Tibial nerve (tissue), 3 donors: ENCODE data around the gene ARL4D.

Experiments
- CTCF ChIP-seq, 5 experiments: fragments of 200-600 bp in 3 of 5; fragments of 450-650 bp in 2 of 5; sonication (generic) in 3 of 5; IDR thresholded peaks; one replicate each; pipeline ENCODE4 v1.5.1; 2016 to 2019; ENCODE audit warnings: antibody characterized with exemption in 5 of 5, mild to moderate bottlenecking in 3 of 5, moderate library complexity in 2 of 5
- POLR2A ChIP-seq, 2 donors: fragments of 450-650 bp; IDR thresholded peaks; one replicate each; pipeline ENCODE4 v1.6.1; 2017; ENCODE audit warnings: antibody characterized with exemption in 2 of 2, mild to moderate bottlenecking in 2 of 2, moderate library complexity in 2 of 2

DNA sequence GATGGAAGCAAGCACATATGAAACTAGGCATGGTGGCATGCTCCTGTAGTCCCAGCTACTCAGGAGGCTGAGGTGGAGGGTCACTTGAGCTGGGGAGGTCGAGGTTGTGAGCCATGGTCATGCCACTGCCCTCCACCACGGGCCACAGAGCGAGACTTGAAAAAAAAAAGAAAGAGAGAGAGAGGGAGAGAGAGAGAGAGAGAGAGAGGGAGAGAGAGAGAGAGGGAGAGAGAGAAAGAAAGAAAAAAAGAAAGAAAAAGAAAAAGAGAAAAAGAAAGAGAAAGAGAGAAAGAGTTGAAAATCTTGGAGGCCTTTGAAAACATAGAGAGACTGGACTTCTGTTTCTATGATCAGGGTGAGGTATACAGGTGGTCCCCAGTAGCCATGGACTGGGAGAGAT, 15.4 kb upstream of the ARL4D start:
- TF ChIP-seq CTCF (IDR thresholded peaks at IDR 0.05) (no peak), POLR2A (IDR thresholded peaks at IDR 0.05) (no peak)
